ENCODE measurements around the gene CUX1. TPM values are rescaled to one million over a fixed set of nuclear protein-coding genes. Genes with fewer than 3 reads are reported as not detected.

CUX1 gene
- total RNA-seq, 1 experiment from 2014 or later = 53.5 TPM

DNA sequence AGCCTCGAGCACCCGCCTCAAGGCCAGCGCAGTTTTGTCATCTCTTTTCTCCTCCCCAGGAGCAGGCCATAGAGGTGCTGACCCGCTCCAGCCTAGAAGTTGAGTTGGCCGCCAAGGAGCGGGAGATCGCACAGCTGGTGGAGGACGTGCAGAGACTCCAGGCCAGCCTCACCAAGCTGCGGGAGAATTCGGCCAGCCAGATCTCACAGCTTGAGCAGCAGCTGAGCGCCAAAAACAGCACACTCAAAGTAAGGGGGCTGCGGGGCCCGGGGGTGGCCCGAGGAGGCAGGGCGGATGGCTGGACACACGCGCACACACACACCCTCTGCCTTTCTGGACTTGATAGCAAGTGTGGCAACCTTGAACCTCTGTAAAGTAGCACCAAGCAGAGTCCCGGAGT is 361.0 kb downstream of the CUX1 start:
- Histone ChIP-seq H3K79me1 (ENCODE audit: insufficient read depth, low read depth, low read length, poor library complexity, severe bottlenecking) (no peaks in the 10 kb centered on the region), H3K79me2 (ENCODE audit: insufficient read depth, low read length) (no peaks in the 10 kb centered on the region), H3K4me1 (ENCODE audit: insufficient read depth, low read length) (no peaks in the 10 kb centered on the region), H4K8ac (replicated peaks; ENCODE audit: insufficient read length, low read depth, low read length) (no peak overlapping the region), H3K56ac (ENCODE audit: insufficient read length, low read depth, low read length) (no peak overlapping the region), H3K27me3 (ENCODE audit: insufficient read depth, low read length) (no peaks in the 10 kb centered on the region), H2AFZ (ENCODE audit: low read length) (no peak overlapping the region), H3K23ac (ENCODE audit: insufficient read length, low read depth, low read length) (no peak overlapping the region), H3K18ac (ENCODE audit: insufficient read length, low read depth, low read length) (no peak overlapping the region), H2BK15ac (ENCODE audit: low read depth, low read length) (no peak overlapping the region), H2BK5ac (ENCODE audit: insufficient read length, low read length) (no peak overlapping the region), H3K23me2 (ENCODE audit: insufficient read length, low read depth, low read length, poor library complexity, severe bottlenecking) (no peaks in the 10 kb centered on the region), H2BK12ac (ENCODE audit: insufficient read length, low read depth, low read length) (no peak overlapping the region), H3K4ac (ENCODE audit: low read depth, low read length) (no peak overlapping the region), H2BK120ac (ENCODE audit: low read depth, low read length, poor library complexity, severe bottlenecking) (no peak overlapping the region), H2AK5ac (ENCODE audit: insufficient read length, low read length) (no peak overlapping the region), H3K4me2 (ENCODE audit: insufficient read depth, insufficient read length, low read length) (no peak overlapping the region), H3K27ac (ENCODE audit: insufficient read length, low read depth, low read length) (no peak overlapping the region), H3K9ac (ENCODE audit: extremely low read depth, insufficient read length, low read length) (no peak overlapping the region), H3K9me3 (ENCODE audit: control insufficient read depth, low read depth, low read length) (no peaks in the 10 kb centered on the region), H4K20me1 (ENCODE audit: control insufficient read depth, insufficient read depth, insufficient read length) (no peaks in the 10 kb centered on the region), H4K91ac (ENCODE audit: insufficient read length, low read depth, low read length) (no peak overlapping the region), H3K14ac (ENCODE audit: insufficient read depth, low read length) (no peak overlapping the region), H4K5ac (ENCODE audit: insufficient read length, low read depth, low read length) (no peak overlapping the region), H3T11ph (ENCODE audit: low read length) (no peak overlapping the region), H2BK20ac (ENCODE audit: low read depth, low read length, poor library complexity, severe bottlenecking) (no peak overlapping the region)
- WGBS (ENCODE audit: extremely low coverage, insufficient read length, low lambda C conversion rate) = no CpG with 5 or more reads among the region's 18 CpGs
- Mint-ChIP-seq H3K4me3 (no peak overlapping the region), H3K9me3 (no peaks in the 10 kb centered on the region), H3K27ac (no peak overlapping the region), H3K36me3 (ENCODE audit: insufficient read depth in 1 of 3, low read depth in 3 of 3) (peaks cover 15 to 58% (median 42%) of the 10 kb centered on the region in 3 experiments), H3K4me1 (no peaks in the 10 kb centered on the region), H3K27me3 (ENCODE audit: low read depth) (no peaks in the 10 kb centered on the region; the same call in 1 of the 2 replicates)
- TF ChIP-seq, protein P1, sequence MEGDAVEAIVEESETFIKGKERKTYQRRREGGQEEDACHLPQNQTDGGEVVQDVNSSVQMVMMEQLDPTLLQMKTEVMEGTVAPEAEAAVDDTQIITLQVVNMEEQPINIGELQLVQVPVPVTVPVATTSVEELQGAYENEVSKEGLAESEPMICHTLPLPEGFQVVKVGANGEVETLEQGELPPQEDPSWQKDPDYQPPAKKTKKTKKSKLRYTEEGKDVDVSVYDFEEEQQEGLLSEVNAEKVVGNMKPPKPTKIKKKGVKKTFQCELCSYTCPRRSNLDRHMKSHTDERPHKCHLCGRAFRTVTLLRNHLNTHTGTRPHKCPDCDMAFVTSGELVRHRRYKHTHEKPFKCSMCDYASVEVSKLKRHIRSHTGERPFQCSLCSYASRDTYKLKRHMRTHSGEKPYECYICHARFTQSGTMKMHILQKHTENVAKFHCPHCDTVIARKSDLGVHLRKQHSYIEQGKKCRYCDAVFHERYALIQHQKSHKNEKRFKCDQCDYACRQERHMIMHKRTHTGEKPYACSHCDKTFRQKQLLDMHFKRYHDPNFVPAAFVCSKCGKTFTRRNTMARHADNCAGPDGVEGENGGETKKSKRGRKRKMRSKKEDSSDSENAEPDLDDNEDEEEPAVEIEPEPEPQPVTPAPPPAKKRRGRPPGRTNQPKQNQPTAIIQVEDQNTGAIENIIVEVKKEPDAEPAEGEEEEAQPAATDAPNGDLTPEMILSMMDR (conservative IDR thresholded peaks at IDR 0.05) = no peak
- no peak for DNase-seq

Measured in H9 (cell line).